ENCODE measurements around the gene HOXA6. TPM values are rescaled to one million over a fixed set of nuclear protein-coding genes. Genes with fewer than 3 reads are reported as not detected.

The HOXA6 gene
- total RNA-seq, 4 donors from 2014 or later: 11.1 to 30.9 (median 18.7) TPM

DNA sequence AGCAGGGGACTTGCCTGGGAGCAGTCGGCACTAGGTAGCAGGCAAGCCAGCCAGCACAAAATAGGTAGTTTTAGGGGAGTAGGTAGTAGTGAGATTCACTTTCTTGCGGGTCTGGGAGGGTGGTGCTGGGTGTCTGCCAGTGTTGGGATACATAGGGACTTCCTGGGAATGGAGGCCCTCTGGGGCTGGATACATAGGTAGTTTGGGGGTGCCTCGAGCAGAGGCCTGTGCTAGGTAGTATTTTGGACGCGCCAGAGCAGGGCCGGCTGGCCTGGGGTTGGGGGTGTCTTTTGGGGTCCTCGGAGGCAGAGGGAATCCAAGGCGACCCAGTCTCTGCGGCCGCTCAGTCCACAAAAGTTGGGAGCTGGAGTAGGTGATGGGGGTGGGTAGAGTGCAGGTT lies 6.8 kb upstream of the HOXA6 start:
- no peak for DNase-seq (ENCODE audit: low spot score in 2 of 2)
- TF ChIP-seq EP300 (IDR thresholded peaks at IDR 0.05) (no peak), POLR2A (IDR thresholded peaks at IDR 0.05) (no peak)
- TF ChIP-seq, protein P1, sequence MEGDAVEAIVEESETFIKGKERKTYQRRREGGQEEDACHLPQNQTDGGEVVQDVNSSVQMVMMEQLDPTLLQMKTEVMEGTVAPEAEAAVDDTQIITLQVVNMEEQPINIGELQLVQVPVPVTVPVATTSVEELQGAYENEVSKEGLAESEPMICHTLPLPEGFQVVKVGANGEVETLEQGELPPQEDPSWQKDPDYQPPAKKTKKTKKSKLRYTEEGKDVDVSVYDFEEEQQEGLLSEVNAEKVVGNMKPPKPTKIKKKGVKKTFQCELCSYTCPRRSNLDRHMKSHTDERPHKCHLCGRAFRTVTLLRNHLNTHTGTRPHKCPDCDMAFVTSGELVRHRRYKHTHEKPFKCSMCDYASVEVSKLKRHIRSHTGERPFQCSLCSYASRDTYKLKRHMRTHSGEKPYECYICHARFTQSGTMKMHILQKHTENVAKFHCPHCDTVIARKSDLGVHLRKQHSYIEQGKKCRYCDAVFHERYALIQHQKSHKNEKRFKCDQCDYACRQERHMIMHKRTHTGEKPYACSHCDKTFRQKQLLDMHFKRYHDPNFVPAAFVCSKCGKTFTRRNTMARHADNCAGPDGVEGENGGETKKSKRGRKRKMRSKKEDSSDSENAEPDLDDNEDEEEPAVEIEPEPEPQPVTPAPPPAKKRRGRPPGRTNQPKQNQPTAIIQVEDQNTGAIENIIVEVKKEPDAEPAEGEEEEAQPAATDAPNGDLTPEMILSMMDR (IDR thresholded peaks at IDR 0.05): no peak
- no peaks in the 10 kb centered on the region for H3K9me3 ChIP-seq
- H3K36me3 ChIP-seq: no peaks in the 10 kb centered on the region
- peak overlapping the region in 2 of 4 donors; percentile 19 to 88 for H3K27ac ChIP-seq
- peaks cover 0 to 70% (median 18%) of the 10 kb centered on the region in 4 donors for H3K4me1 ChIP-seq
- H3K27me3 ChIP-seq: peaks cover 0 to 97% of the 10 kb centered on the region in 2 donors
- 81 to 91% methylated on average over 10 of the region's 10 CpGs for WGBS, 2 donors
- H3K4me3 ChIP-seq: no peak overlapping the region

DNA sequence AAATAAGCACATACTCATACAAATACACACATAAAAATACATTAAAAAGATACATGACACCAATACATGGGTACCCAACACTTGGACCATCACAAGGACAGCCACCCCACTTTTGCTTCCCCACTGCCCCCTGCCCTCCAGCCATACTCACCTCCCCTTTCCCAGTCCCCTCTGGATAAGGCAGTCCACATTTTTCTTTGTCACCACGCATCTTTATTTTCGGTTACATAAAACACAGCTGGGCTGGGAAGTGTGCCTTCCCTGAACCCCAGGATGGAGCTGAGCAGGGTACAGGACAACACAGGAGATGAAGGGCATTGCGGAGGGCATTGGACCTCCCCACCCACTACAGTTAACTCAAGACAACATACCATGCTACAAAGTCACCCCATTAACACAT lies 6.0 kb upstream of the HOXA6 start:
- Histone ChIP-seq H3K4me3 (no peak overlapping the region), H3K9me3 (no peaks in the 10 kb centered on the region), H3K27ac (peak overlapping the region in 3 of 4 donors; percentile 87 to 88 (median 88)), H3K36me3 (no peaks in the 10 kb centered on the region), H3K27me3 (peaks cover 0 to 97% of the 10 kb centered on the region in 2 donors), H3K4me1 (peaks cover 0 to 72% (median 18%) of the 10 kb centered on the region in 4 donors)
- 86 to 87% methylated on average over 3 of the region's 3 CpGs for WGBS, 2 donors
- TF ChIP-seq EP300 (IDR thresholded peaks at IDR 0.05): no peak
- TF ChIP-seq POLR2A (IDR thresholded peaks at IDR 0.05): no peak
- no peak for DNase-seq (ENCODE audit: low spot score in 2 of 2)

DNA sequence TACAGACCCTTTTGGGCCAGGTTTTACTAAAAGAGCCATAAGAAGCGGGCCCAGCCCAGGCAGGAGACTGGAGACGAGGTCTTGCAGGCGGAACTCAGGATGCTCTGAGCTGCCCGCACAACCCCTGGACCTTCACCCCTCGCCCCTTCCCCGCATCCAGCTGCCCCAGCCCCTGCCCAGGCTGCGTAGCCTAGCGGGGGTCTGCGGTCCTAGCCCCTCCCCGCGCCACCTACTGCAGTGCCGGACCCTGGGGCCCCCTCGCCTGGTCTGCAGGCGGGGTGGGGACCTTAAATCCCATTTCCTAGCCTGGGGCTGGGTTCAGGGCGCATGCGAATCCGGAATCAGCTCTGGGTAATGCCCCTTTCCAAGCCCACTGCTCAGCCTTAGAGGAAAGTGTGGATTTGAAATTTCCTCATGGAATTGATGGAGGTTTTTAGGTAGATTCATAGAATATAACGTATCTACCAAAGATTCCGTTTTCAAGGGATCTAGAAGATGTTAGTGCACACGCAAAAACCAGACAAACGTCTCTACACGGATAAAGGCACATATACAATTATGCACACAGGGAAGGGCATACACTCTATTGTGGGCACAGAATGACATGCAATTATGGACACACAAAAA lies 5.4 kb upstream of the HOXA6 start:
- Histone ChIP-seq H3K4me3 (peak overlapping the region; percentile 38 to 58 (median 42)), H3K27me3 (peaks cover 0 to 97% of the 10 kb centered on the region in 2 donors), H3K9me3 (no peaks in the 10 kb centered on the region), H3K36me3 (no peaks in the 10 kb centered on the region), H3K27ac (peak overlapping the region; percentile 60 to 88 (median 88)), H3K4me1 (peaks cover 0 to 77% (median 21%) of the 10 kb centered on the region in 4 donors)
- DNase-seq (ENCODE audit: low spot score in 2 of 2): no peak
- WGBS, 2 donors: 38 to 52% methylated on average over 17 to 19 of the region's 22 CpGs
- TF ChIP-seq, protein P1 (IDR thresholded peaks at IDR 0.05): no peak
- TF ChIP-seq POLR2A (IDR thresholded peaks at IDR 0.05) (no peak), EP300 (IDR thresholded peaks at IDR 0.05) (no peak)

DNA sequence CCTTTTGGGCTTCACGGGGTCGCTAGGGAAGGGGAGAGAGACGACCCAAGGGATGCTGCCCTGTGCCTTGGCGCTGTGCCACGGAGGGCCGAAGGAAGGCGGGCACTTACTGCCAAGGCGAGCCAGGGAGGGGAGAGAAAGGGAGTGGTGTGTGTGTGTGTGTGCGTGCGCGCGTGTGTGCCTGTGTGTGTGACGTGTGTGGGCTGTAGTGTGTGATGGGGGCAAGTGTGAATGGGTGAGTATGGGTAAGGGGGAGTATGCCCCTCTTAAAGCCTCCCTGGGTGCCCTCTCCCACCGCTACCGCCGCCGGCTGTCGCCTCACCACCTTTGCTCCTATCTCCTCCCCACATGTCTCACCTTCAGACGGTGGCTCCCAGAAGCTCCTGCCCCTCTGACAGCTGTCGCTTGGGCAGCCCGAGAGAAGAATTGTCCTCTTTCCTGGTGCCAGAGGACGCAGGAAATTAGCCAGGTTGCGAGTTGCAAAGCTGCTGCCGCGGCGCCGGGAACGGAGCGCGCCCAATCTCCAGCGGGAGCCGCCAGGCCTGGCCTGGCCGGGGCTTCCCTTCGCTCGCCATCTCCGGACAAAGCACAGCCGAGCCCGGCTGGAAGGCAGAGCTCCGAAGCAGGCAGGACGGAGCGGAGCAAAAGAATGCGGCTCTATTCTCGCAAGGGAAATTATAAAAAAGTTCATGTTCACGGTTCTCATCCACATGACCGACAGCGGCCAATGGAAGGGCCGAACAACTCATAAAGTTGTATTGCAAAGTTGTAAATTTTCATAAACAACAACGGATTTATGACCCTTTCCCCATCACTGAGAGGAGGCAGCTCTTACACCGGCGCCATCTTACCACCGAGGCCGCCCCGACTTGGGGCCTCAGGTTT lies 4.6 kb upstream of the HOXA6 start, which contains the start of gene HOXA3:
HOXA3 (minus strand) TSS at position 653 of the 885 bp plus-strand sequence. CDS start 41,943 bp downstream, outside the sequence.
- H3K4me1 ChIP-seq: peaks cover 0 to 84% (median 23%) of the 10 kb centered on the region in 4 donors
- 2 to 3% methylated on average over 45 to 53 of the region's 53 CpGs for WGBS, 2 donors
- peak in 1 of 2 donors; percentile 47 for TF ChIP-seq POLR2A (IDR thresholded peaks at IDR 0.05)
- peak in 1 of 2 donors; percentile 85 for TF ChIP-seq EP300 (IDR thresholded peaks at IDR 0.05)
- TF ChIP-seq, protein P1 (IDR thresholded peaks at IDR 0.05): no peak
- no peaks in the 10 kb centered on the region for H3K9me3 ChIP-seq
- H3K36me3 ChIP-seq: no peaks in the 10 kb centered on the region
- peak within 1 kb of the TSS; percentile 60 to 88 (median 88) for H3K27ac ChIP-seq
- H3K4me3 ChIP-seq: peak within 1 kb of the TSS; percentile 38 to 58 (median 42)
- DNase-seq (ENCODE audit: low spot score in 2 of 2): no peak
- peaks cover 0 to 98% of the 10 kb centered on the region in 2 donors for H3K27me3 ChIP-seq

DNA sequence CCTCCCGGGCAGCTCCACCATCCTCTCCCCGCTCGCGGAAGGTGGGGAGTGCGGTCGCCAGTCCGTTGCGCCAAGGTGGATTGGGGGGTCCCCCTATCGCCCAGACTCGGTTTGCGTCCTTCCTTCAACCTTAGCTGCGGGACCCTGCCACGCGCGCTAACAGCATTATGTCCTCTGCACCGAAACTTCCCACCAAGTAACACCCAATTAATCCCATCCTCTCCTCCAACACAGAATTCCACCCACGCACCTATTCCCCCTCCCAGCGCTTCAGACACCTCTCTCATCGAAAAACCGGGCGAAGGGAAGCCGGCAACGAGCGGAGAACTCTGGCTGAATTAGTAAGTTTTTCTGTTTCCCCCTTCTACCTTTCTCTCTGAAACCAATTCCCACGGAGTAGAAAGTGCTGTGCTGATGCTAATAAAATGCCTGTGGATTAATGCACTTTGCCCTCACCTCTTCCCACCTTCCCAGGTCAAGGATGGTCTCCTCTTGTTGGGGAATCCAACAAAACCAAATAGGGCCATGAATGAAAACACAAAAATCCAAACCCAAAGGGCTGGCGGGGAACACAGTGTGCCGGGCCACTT lies 3.9 kb upstream of the HOXA6 start:
- peaks cover 0 to 98% of the 10 kb centered on the region in 2 donors for H3K27me3 ChIP-seq
- H3K27ac ChIP-seq: peak overlapping the region; percentile 60 to 88 (median 88)

More for the DNA sequence above, 3.9 kb upstream of the HOXA6 start:
- no peak for DNase-seq (ENCODE audit: low spot score in 2 of 2)
- WGBS, 2 donors: 2 to 3% methylated on average over 26 to 27 of the region's 27 CpGs
- peak overlapping the region; percentile 38 to 58 (median 42) for H3K4me3 ChIP-seq
- no peaks in the 10 kb centered on the region for H3K9me3 ChIP-seq
- TF ChIP-seq, protein P1 (IDR thresholded peaks at IDR 0.05): no peak
- TF ChIP-seq POLR2A (IDR thresholded peaks at IDR 0.05) (no peak), EP300 (IDR thresholded peaks at IDR 0.05) (no peak)
- H3K36me3 ChIP-seq: no peaks in the 10 kb centered on the region
- peaks cover 0 to 84% (median 23%) of the 10 kb centered on the region in 4 donors for H3K4me1 ChIP-seq
